Smooth muscle cell (in vitro differentiated cells): ENCODE measurements around the gene CCDC93. TPM values are rescaled to one million over a fixed set of nuclear protein-coding genes. Genes with fewer than 3 reads are reported as not detected.

Source experiments
- DNase-seq: peaks from one replicate; lab custom pipeline; 2025; ENCODE audit not compliant: unreplicated experiment; lab: John Stamatoyannopoulos, UW
- H2AFZ ChIP-seq: fragments of 200-600 bp; sonication (generic); 2 replicates; pipeline ENCODE4 v1.6.0; 2016; ENCODE audit warnings: antibody characterized with exemption, low read depth, mild to moderate bottlenecking
- H3F3A ChIP-seq: fragments of 200-600 bp; sonication (generic); 2 replicates; pipeline ENCODE4 v1.6.0; 2017; ENCODE audit warnings: antibody characterized with exemption, low read depth
- H3K27ac ChIP-seq: fragments of 200-600 bp; sonication (generic); 2 replicates; pipeline ENCODE4 v1.5.1; 2016; ENCODE audit warnings: low read depth, mild to moderate bottlenecking
- H3K27me3 ChIP-seq: fragments of 200-600 bp; sonication (generic); 2 replicates; pipeline ENCODE4 v1.6.1; 2016; ENCODE audit warnings: low read depth, mild to moderate bottlenecking
- H3K36me3 ChIP-seq: fragments of 200-600 bp; sonication (generic); 2 replicates; pipeline ENCODE4 v1.5.1; 2016; ENCODE audit warnings: low read depth
- H3K4me1 ChIP-seq: fragments of 200-600 bp; sonication (generic); 2 replicates; pipeline ENCODE4 v1.5.1; 2016; ENCODE audit warnings: low read depth
- H3K4me2 ChIP-seq: fragments of 200-600 bp; sonication (generic); 2 replicates; pipeline ENCODE4 v1.6.0; 2016; ENCODE audit warnings: mild to moderate bottlenecking
- H3K4me3 ChIP-seq: fragments of 200-600 bp; sonication (generic); 2 replicates; pipeline ENCODE4 v1.5.1; 2016; ENCODE audit warnings: mild to moderate bottlenecking
- H3K79me2 ChIP-seq: fragments of 200-600 bp; sonication (generic); 2 replicates; pipeline ENCODE4 v1.6.0; 2016; ENCODE audit warnings: low read depth, mild to moderate bottlenecking
- H3K9ac ChIP-seq: fragments of 200-600 bp; sonication (generic); 2 replicates; pipeline ENCODE4 v1.6.0; 2016; ENCODE audit warnings: low read depth
- H3K9me3 ChIP-seq: fragments of 200-600 bp; sonication (generic); replicated peaks from 2 replicates; pipeline ENCODE4 v1.5.1; 2016; ENCODE audit warnings: low read depth
- H4K20me1 ChIP-seq: fragments of 200-600 bp; sonication (generic); 2 replicates; pipeline ENCODE4 v1.6.0; 2016; ENCODE audit warnings: low read depth
- WGBS: methylation state at CpG from one replicate; pipeline ENCODE4 v1.1.7; 2016; ENCODE audit warnings: low lambda C conversion rate; 5-methylcytosine and 5-hydroxymethylcytosine counted together
- polyA plus RNA-seq: library from polyadenylated mRNA; unstranded; fragments of >200 nt; fragmentation: Nextera tagmentation; extraction: Ambion mirVana; gene quantifications from 2 replicates; pipeline ENCODE4 v1.2.1, GENCODE V29; 2016
- total RNA-seq: library from RNA; depleted of rRNA; stranded (reverse); fragments of >200 nt; gene quantifications from 2 replicates; pipeline ENCODE4 v1.2.3, GENCODE V29; 2014
- TF ChIP-seq, protein P1 (sequence below): fragments of 200-600 bp; sonication (generic); IDR thresholded peaks from 2 replicates; pipeline ENCODE4 v1.5.1; 2017; ENCODE audit warnings: borderline replicate concordance, mild to moderate bottlenecking, antibody characterized with exemption; ENCODE audit not compliant: insufficient read depth, poor library complexity, severe bottlenecking

CCDC93 gene
- total and polyA plus RNA-seq, 2 experiments from 2014 or later: 9.5 to 13.2 TPM

DNA sequence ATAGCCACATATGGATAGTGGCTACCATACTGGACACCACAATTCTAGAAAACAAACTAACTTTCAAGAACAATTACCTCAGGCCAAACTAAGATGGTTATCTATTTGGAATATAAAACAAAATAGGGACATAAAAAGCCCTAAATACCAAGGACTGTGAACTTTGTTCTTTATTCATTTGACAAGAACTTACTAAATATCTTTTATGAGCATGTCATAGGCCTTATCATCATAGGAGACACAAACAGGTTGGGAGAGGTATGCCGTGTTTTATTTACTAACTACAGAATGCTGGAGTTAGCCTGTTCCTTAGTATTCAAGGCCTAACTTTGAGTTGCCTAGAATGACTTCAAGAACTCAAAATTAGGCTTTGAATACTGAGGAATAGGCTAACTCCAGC is 32.1 kb downstream of the CCDC93 start:
- Histone ChIP-seq H3K79me2 (no peaks in the 10 kb centered on the region), H4K20me1 (peaks cover 2% of the 10 kb centered on the region), H3F3A (peaks cover 14% of the 10 kb centered on the region), H3K27ac (peak overlapping the region; percentile 98), H3K9ac (no peak overlapping the region), H3K36me3 (no peaks in the 10 kb centered on the region), H2AFZ (no peak overlapping the region), H3K4me2 (no peak overlapping the region), H3K27me3 (no peaks in the 10 kb centered on the region), H3K4me3 (no peak overlapping the region), H3K4me1 (peaks cover 12% of the 10 kb centered on the region), H3K9me3 (no peaks in the 10 kb centered on the region)
- 100% methylated on average over 1 of the region's 1 CpG for WGBS
- TF ChIP-seq, protein P1, sequence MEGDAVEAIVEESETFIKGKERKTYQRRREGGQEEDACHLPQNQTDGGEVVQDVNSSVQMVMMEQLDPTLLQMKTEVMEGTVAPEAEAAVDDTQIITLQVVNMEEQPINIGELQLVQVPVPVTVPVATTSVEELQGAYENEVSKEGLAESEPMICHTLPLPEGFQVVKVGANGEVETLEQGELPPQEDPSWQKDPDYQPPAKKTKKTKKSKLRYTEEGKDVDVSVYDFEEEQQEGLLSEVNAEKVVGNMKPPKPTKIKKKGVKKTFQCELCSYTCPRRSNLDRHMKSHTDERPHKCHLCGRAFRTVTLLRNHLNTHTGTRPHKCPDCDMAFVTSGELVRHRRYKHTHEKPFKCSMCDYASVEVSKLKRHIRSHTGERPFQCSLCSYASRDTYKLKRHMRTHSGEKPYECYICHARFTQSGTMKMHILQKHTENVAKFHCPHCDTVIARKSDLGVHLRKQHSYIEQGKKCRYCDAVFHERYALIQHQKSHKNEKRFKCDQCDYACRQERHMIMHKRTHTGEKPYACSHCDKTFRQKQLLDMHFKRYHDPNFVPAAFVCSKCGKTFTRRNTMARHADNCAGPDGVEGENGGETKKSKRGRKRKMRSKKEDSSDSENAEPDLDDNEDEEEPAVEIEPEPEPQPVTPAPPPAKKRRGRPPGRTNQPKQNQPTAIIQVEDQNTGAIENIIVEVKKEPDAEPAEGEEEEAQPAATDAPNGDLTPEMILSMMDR: no peak
- DNase-seq: no peak

DNA sequence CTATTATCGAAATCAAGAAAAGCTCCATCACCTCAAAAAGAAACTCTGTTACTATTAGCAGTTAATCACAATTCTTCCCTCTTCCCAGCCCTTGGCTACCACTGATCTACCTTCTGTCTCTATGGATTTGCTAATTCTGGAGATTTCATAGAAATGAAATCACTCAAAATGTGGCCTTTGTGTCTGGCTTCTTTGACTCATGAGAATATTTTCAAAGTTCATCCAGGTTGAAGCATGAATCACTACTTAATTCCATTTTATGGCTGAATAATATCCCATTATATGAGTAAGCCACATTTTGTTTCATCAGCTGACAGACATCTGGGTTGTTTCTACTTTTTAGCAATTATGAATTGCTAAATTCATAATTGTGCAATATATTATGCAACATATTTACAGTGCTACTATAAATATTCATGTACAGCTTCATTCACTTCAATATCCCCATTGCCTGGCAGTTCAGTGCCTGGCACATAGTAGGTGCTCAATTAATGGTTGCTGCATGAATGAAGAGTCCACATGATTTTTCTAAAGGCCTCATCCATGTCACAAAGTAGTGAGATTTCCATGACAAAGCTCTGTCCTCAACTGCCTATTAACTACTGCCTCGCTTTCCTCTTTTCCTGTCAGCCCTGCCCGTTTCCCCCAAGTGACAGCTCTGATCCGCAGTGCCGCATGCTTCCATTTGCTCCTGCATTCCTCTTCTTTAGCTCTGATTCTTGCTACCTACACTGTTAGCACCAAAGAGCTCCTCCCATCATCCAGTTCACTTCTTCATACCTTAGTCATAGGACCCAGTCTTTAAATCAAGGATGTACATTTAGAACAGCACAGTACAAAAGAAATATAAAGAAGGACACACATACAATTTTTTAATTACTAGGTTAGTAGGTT is 32.8 kb downstream of the CCDC93 start:
- no peak for DNase-seq
- no peaks in the 10 kb centered on the region for H3K36me3 ChIP-seq
- H3K4me2 ChIP-seq: peak overlapping the region; percentile 72
- no peak overlapping the region for H3K4me3 ChIP-seq
- TF ChIP-seq, protein P1: no peak
- H3F3A ChIP-seq: peaks cover 14% of the 10 kb centered on the region
- no peaks in the 10 kb centered on the region for H3K27me3 ChIP-seq
- 96% methylated on average over 5 of the region's 5 CpGs for WGBS
- peaks cover 2% of the 10 kb centered on the region for H4K20me1 ChIP-seq
- peak overlapping the region; percentile 98 for H3K27ac ChIP-seq
- no peaks in the 10 kb centered on the region for H3K79me2 ChIP-seq
- peak overlapping the region; percentile 64 for H3K9ac ChIP-seq
- no peaks in the 10 kb centered on the region for H3K9me3 ChIP-seq
- H2AFZ ChIP-seq: no peak overlapping the region
- H3K4me1 ChIP-seq: peaks cover 12% of the 10 kb centered on the region

DNA sequence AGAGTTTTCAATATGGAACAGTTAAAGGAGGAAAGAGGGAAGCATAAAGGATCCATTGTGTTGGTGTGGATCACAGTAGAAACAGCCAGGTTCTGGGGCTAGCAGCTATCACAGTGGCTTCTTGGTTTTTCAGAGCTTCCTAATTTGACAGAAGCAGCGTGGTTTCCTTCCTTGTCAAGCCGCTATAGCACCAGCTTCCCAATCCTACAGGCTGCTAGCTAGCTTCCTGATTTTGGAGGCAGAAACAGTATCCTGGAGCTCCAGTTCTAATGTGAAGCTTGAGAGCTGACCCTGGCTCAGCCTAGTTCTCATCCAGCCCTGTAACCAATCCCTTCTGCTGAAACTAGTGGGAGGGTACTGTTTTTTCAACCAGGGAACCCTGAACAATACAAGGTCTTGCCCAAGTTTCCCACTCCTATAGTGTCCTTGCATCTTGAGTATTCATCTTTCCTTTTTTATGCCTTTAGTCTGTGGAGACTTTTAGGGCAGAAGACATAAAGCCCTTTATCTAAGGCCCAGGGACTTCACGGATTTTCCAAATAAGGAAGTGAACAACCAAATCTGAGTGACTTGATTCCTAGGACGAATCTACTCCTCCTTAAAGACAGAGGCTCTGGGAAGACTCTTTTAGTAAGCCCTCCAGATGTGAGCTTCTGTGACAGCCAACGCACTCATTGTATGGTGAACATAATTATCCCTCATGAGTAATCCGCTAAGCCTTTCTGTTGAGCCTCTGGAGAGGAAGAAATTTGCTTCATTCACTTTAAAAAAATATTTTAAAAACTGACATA is 33.8 kb downstream of the CCDC93 start:
- Histone ChIP-seq H3K4me2 (peak overlapping the region; percentile 72), H3K4me3 (no peak overlapping the region), H3K27ac (peak overlapping the region; percentile 98), H3K9me3 (no peaks in the 10 kb centered on the region), H3F3A (peaks cover 14% of the 10 kb centered on the region), H3K9ac (peak overlapping the region; percentile 64), H3K79me2 (no peaks in the 10 kb centered on the region), H4K20me1 (peaks cover 2% of the 10 kb centered on the region), H2AFZ (no peak overlapping the region), H3K27me3 (no peaks in the 10 kb centered on the region), H3K4me1 (peaks cover 12% of the 10 kb centered on the region), H3K36me3 (no peaks in the 10 kb centered on the region)
- 50% methylated on average over 6 of the region's 6 CpGs for WGBS
- DNase-seq: no peak
- TF ChIP-seq, protein P1: no peak
